Activated CD8-positive, alpha-beta memory T cell treated with anti-CD3 and anti-CD28 coated beads, Interleukin-2, amount 10 ng/mL, durations not matched to agents 7 days and 5 days (primary cell): ENCODE data around the gene CCDC14. TPM values are rescaled to one million over a fixed set of nuclear protein-coding genes. Genes with fewer than 3 reads are reported as not detected.

Experiments used
- ATAC-seq: fragments of 150-1000 bp; cut with Tn5 transposase; one replicate; pipeline ENCODE4 v1.10.0; 2021; ENCODE audit warnings: moderate library complexity
- CTCF ChIA-PET: fragments of 350-600 bp; sonication (Branson Sonifier 250); formaldehyde crosslinking; loops from one replicate; lab custom pipeline; 2021; ENCODE audit warnings: antibody characterized with exemption; lab: Charles Lee
- DNase-seq: peaks from one replicate; pipeline ENCODE4 v3.0.0-alpha.2; 2020
- H3K27ac Mint-ChIP-seq: one replicate; pipeline ENCODE4 v1.8.0; 2021; ENCODE audit warnings: mild to moderate bottlenecking, mixed read lengths
- H3K27me3 Mint-ChIP-seq: one replicate; pipeline ENCODE4 v1.8.0; 2021; ENCODE audit warnings: mixed read lengths
- H3K36me3 Mint-ChIP-seq: one replicate; pipeline ENCODE4 v1.8.0; 2021; ENCODE audit warnings: mild to moderate bottlenecking, mixed read lengths
- H3K4me1 Mint-ChIP-seq: one replicate; pipeline ENCODE4 v1.8.0; 2021; ENCODE audit warnings: mixed read lengths
- H3K4me3 Mint-ChIP-seq: one replicate; pipeline ENCODE4 v1.8.0; 2021; ENCODE audit warnings: mild to moderate bottlenecking, moderate library complexity, mixed read lengths
- H3K9me3 Mint-ChIP-seq: one replicate; pipeline ENCODE4 v1.8.0; 2022; ENCODE audit warnings: low read depth, mixed read lengths
- total RNA-seq, 2 experiments: library from RNA; stranded (reverse); gene quantifications; one replicate each; pipeline ENCODE4 v1.2.3, GENCODE V29; 2021

The CCDC14 gene
- total RNA-seq, 2 experiments from 2014 or later: 47.4 to 79.3 TPM

DNA sequence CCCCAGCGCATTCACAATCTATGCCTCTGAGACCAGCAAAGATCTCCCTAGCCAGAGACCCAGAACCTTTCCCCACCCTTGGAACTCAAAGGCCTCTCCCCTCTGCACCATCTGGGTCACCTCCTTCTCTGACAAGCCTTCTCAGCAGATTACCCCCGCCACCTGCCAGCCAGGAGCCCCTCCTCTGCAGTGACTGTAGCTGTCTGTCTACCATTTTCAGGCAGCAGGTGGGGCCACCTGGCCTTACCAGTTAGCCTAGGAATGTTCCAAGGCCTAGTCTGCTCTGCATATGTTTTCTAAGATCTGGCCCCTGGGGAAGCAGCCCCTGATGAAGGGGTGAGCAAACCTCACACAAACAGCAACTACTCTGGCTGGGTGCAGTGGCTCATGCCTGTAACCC, 79.3 kb downstream of the CCDC14 start:
- ATAC-seq: no peak
- Mint-ChIP-seq H3K9me3 (no peaks in the 10 kb centered on the region), H3K36me3 (no peaks in the 10 kb centered on the region), H3K4me3 (no peak overlapping the region), H3K4me1 (peaks cover 15% of the 10 kb centered on the region), H3K27ac (no peak overlapping the region), H3K27me3 (peaks cover 48% of the 10 kb centered on the region)
- CTCF ChIA-PET: no interaction called here
- DNase-seq: no peak

- Mint-ChIP-seq H3K9me3 (no peaks in the 10 kb centered on the region), H3K36me3 (no peaks in the 10 kb centered on the region), H3K27ac (no peak overlapping the region), H3K27me3 (peaks cover 43% of the 10 kb centered on the region), H3K4me1 (peaks cover 15% of the 10 kb centered on the region), H3K4me3 (no peak overlapping the region)
- no peak for DNase-seq
- ATAC-seq: no peak
- CTCF ChIA-PET: no interaction called here
Measured at GRCh38 chr3:123880998-123881561, 79.9 kb downstream of the CCDC14 start.

- Mint-ChIP-seq H3K27me3 (peaks cover 44% of the 10 kb centered on the region), H3K27ac (no peak overlapping the region), H3K9me3 (no peaks in the 10 kb centered on the region), H3K4me1 (peaks cover 10% of the 10 kb centered on the region), H3K36me3 (no peaks in the 10 kb centered on the region), H3K4me3 (no peak overlapping the region)
- ATAC-seq: no peak
- DNase-seq: no peak
- CTCF ChIA-PET: no interaction called here
Measured at GRCh38 chr3:123878807-123879206, 82.2 kb downstream of the CCDC14 start.

DNA sequence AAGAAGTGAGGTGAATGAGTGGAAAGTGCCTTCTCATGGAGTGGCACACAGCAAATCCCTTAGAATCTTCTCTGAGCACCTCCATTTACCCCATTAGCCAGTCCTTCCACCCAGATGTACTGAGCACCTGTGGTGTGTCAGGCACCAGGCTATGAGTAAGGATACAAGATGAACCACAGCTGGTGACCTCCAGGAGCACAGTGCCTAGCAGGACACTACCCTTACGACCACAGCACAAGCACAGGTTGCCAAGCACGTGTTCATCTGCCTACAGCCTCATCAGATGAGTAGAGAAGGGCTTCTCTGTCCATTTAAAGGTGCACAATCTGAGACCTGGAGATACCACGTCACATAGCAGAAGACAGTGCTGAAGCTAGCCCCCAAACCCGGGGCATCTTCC, 83.1 kb downstream of the CCDC14 start:
- no peaks in the 10 kb centered on the region for H3K36me3 Mint-ChIP-seq
- peaks cover 1% of the 10 kb centered on the region for H3K4me1 Mint-ChIP-seq
- H3K9me3 Mint-ChIP-seq: no peaks in the 10 kb centered on the region
- ATAC-seq (no peak), DNase-seq (no peak)
- H3K27me3 Mint-ChIP-seq: peaks cover 41% of the 10 kb centered on the region
- no peak overlapping the region for H3K4me3 Mint-ChIP-seq
- CTCF ChIA-PET: no interaction called here
- H3K27ac Mint-ChIP-seq: no peak overlapping the region

- ATAC-seq (no peak), DNase-seq (no peak)
- CTCF ChIA-PET: no interaction called here
- Mint-ChIP-seq H3K36me3 (no peaks in the 10 kb centered on the region), H3K4me1 (no peaks in the 10 kb centered on the region), H3K9me3 (no peaks in the 10 kb centered on the region), H3K4me3 (no peak overlapping the region), H3K27me3 (peaks cover 39% of the 10 kb centered on the region), H3K27ac (no peak overlapping the region)
Measured at GRCh38 chr3:123877466-123877865, 83.6 kb downstream of the CCDC14 start.

DNA sequence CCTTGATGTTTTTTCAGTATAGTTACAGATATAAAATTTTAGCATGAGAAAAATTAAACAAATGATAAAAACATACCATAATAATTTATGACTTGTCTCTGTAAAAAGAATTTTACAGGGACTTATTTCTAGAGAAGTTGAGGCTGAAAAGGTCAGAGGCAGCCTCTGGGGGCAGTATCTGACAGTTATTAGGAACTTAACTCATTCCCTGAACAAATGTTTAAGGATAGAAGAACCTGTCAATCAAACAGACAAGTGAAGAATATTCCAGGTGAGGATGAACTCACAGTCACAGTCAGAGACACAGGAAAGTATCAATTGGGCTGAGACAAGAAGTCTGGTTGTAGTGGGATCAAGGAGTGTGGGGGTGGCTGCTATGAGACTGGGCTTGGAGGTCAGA, 84.2 kb downstream of the CCDC14 start:
- H3K27me3 Mint-ChIP-seq: peaks cover 40% of the 10 kb centered on the region
- no peak overlapping the region for H3K27ac Mint-ChIP-seq
- CTCF ChIA-PET: no interaction called here
- DNase-seq (no peak), ATAC-seq (no peak)
- no peak overlapping the region for H3K4me3 Mint-ChIP-seq
- no peaks in the 10 kb centered on the region for H3K9me3 Mint-ChIP-seq
- no peaks in the 10 kb centered on the region for H3K36me3 Mint-ChIP-seq
- no peaks in the 10 kb centered on the region for H3K4me1 Mint-ChIP-seq

DNA sequence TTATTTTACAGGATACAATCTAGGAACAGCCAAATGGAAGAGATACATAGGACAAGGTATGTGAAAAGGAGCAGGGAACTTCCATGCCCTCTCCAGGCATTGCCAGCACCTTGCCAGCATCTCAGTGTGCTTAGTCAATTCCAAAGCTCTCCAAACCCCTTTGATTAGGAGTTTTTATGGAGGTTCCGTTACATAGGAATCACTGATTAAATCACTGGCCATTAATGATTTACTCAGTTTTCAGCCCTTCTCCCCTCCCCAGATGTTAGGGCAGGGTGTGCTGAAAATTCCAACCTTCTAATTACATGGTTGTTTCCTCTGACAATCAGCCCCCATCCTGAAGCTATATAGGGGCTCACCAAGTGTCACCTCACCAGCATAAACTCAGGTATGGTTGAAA, 88.4 kb downstream of the CCDC14 start:
- H3K36me3 Mint-ChIP-seq: peaks cover 4% of the 10 kb centered on the region
- CTCF ChIA-PET: no interaction called here
- H3K27me3 Mint-ChIP-seq: peaks cover 27% of the 10 kb centered on the region
- no peak for ATAC-seq
- no peak overlapping the region for H3K4me3 Mint-ChIP-seq
- H3K4me1 Mint-ChIP-seq: peaks cover 12% of the 10 kb centered on the region
- no peak overlapping the region for H3K27ac Mint-ChIP-seq
- peaks cover 2% of the 10 kb centered on the region for H3K9me3 Mint-ChIP-seq
- no peak for DNase-seq

GRCh38 chr3:123871946-123872345, 89.1 kb downstream of the CCDC14 start:
- Mint-ChIP-seq H3K36me3 (peaks cover 4% of the 10 kb centered on the region), H3K27ac (no peak overlapping the region), H3K4me1 (peaks cover 12% of the 10 kb centered on the region), H3K9me3 (peaks cover 2% of the 10 kb centered on the region), H3K4me3 (no peak overlapping the region), H3K27me3 (peaks cover 27% of the 10 kb centered on the region)
- DNase-seq (no peak), ATAC-seq (no peak)
- CTCF ChIA-PET: no interaction called here

- Mint-ChIP-seq H3K9me3 (peaks cover 2% of the 10 kb centered on the region), H3K27me3 (peaks cover 24% of the 10 kb centered on the region), H3K4me1 (peaks cover 12% of the 10 kb centered on the region), H3K36me3 (peaks cover 4% of the 10 kb centered on the region), H3K4me3 (no peak overlapping the region), H3K27ac (peak overlapping the region; percentile 54)
- CTCF ChIA-PET: interaction anchor here (1.1 kb wide), 2 partner anchors 8 to 146 kb away, joined by 3 read pairs; no protein-coding TSS in a partner anchor
- DNase-seq (no peak), ATAC-seq (peak; percentile 45)
Measured at GRCh38 chr3:123870033-123870432, 91.0 kb downstream of the CCDC14 start.

- H3K4me1 Mint-ChIP-seq: peaks cover 12% of the 10 kb centered on the region
- H3K36me3 Mint-ChIP-seq: peaks cover 4% of the 10 kb centered on the region
- H3K4me3 Mint-ChIP-seq: no peak overlapping the region
- H3K27ac Mint-ChIP-seq: no peak overlapping the region
- CTCF ChIA-PET: no interaction called here
- DNase-seq (no peak), ATAC-seq (no peak)
- peaks cover 2% of the 10 kb centered on the region for H3K9me3 Mint-ChIP-seq
- H3K27me3 Mint-ChIP-seq: peaks cover 16% of the 10 kb centered on the region
Measured at GRCh38 chr3:123869165-123869564, 91.9 kb downstream of the CCDC14 start.

DNA sequence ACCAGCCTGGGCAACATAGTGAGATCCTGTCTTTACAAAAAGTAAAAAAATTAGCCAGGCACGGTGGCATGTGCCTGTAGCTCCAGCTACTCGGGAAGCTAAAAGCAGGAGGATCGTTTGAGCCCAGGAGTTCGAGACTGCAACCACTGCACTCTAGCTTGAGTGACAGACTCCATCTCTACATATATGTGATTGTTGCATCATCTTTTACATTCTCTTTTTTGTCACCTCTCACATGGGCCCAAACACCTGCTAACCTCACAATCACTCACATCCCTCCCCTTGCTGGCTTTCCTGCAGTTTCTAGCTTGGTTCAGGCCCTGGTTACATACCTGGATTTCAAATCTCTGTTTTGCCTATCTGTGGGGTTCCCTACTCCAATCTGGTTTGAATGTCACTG, 96.3 kb downstream of the CCDC14 start:
- Mint-ChIP-seq H3K27ac (no peak overlapping the region), H3K9me3 (no peaks in the 10 kb centered on the region), H3K36me3 (no peaks in the 10 kb centered on the region), H3K27me3 (peaks cover 7% of the 10 kb centered on the region), H3K4me1 (no peaks in the 10 kb centered on the region), H3K4me3 (no peak overlapping the region)
- no peak for DNase-seq
- ATAC-seq: no peak
- CTCF ChIA-PET: no interaction called here

Other genes starting within 250 kb of the CCDC14 start
- gene MYLK, start 76.9 kb downstream of the CCDC14 start, total RNA-seq: under 1 TPM; 0.50 to 0.96 TPM
- not detected for gene ROPN1, start 30.9 kb upstream of the CCDC14 start, total RNA-seq
- under 1 TPM in 1 of 2 experiments, not detected in 1; 0.26 TPM for gene KALRN, start 72.1 kb upstream of the CCDC14 start, total RNA-seq